Measurements from ENCODE around the gene MYO15B. TPM values are rescaled to one million over a fixed set of nuclear protein-coding genes. Genes with fewer than 3 reads are reported as not detected.

Gene MYO15B
- total RNA-seq, 4 donors from 2014 or later: 51.5 to 191 (median 73.5) TPM

- no peak for TF ChIP-seq CTCF (IDR thresholded peaks at IDR 0.05; ENCODE audit: low read depth)
Observed at GRCh38 chr17:75602644-75603043, 15.0 kb downstream of the MYO15B start.

GRCh38 chr17:75603123-75603522 is 15.5 kb downstream of the MYO15B start:
- TF ChIP-seq CTCF (IDR thresholded peaks at IDR 0.05; ENCODE audit: low read depth): no peak

- TF ChIP-seq CTCF (IDR thresholded peaks at IDR 0.05; ENCODE audit: low read depth): no peak
Observed at GRCh38 chr17:75604034-75604695, 16.6 kb downstream of the MYO15B start.

GRCh38 chr17:75605790-75606189 is 18.2 kb downstream of the MYO15B start:
- no peak for TF ChIP-seq CTCF (IDR thresholded peaks at IDR 0.05; ENCODE audit: low read depth)

GRCh38 chr17:75607086-75607485 is 19.5 kb downstream of the MYO15B start:
- no peak for TF ChIP-seq CTCF (IDR thresholded peaks at IDR 0.05; ENCODE audit: low read depth)

GRCh38 chr17:75610103-75610984 is 22.7 kb downstream of the MYO15B start:
- TF ChIP-seq CTCF (IDR thresholded peaks at IDR 0.05; ENCODE audit: low read depth): no peak

- no peak for TF ChIP-seq CTCF (IDR thresholded peaks at IDR 0.05; ENCODE audit: low read depth)
Observed at GRCh38 chr17:75611851-75612429, 24.3 kb downstream of the MYO15B start.

Measured in subcutaneous adipose tissue (tissue), 4 donors.